T-helper 9 cell (primary cell): ENCODE measurements around the gene PLEKHG7.
"Not testable (repeated sequence)": the region's sequence is repeated elsewhere in the genome, so short reads cannot be mapped to it uniquely, and the experiment has no call there.

Experiments
- DNase-seq: peaks from one replicate; pipeline ENCODE4 v3.0.0-alpha.2; 2020

Gene PLEKHG7

DNA sequence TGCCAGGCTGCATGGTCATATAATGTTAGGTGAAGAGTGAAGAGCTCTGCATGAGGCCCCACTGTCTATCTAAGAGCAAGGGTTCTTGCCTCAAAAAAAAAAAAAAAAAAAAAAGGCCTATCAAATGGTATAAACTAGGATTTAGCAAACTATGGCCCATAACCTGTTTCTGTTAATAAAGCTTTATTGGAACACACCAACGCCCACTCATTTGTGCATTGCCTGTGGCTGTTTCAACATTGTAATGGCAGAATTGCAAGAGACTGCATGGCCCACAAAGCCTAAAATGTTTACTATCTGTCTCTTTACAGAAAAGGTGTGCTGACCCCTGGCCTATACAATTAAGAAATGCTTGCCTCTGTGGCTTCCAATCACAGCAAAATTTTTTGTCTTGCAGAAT, 12.8 kb downstream of the PLEKHG7 start:
- no peak for DNase-seq

DNA sequence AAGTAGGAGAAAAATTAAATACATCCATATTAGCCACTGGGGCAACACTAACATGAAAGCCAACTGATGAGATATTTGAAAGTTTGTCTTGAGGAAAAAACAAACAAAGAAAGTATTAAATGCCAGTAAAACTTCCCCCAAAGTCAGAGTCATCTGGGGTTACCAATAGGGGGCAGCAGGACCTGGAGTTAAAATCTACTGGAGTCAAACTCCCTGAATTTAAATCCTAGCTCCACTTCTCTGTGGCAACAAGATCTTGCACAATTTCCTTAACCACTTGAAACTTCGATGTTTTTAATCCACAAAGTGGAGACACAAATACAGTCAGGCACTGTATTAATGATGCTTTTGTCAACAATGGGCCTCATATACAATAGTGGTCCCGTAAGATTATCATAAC, 14.4 kb downstream of the PLEKHG7 start:
- DNase-seq = no peak

DNA sequence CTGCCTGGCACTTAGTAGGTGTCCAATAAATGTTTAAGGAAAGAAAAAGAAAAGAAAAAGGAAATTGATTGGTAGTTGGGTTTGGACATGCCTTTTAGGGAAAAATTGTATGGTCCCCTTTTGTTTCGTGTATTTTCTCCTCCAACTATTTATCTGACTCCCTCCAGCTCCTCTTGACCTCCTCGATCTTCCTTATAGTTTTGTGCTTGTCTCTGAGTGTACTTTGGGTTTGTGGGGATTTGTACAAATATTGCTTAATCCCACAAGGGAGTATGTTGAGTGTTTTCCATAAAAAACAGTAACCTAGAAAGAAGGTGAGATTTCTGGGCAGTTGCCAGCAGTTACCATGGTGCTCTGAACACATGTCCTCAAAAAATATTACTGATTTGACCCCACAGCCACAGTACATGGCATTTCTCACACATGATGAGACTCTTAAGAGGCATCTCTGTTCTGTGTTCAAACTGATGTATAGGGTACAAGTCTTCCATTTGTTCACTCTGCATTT, 15.7 kb downstream of the PLEKHG7 start:
- DNase-seq = no peak

DNA sequence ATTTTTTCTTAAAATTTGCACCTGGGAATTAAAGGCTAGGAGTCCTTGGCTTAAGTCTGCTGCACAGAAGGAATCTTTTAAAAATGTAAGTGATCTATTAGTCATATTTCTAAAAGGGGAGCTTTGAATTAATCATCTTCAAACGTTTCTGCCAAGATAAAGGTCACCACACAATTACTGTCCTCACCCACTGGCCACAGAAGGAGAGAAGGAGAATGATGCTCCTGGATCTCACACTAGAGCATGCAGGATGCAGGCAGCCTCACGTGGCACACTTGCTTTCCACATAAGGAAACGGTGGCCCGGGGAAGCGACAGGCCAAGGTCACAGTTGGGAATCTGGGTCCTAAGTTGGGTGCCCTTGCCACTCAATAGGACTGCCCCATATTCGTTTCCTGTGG, 16.9 kb downstream of the PLEKHG7 start:
- DNase-seq = no peak

DNA sequence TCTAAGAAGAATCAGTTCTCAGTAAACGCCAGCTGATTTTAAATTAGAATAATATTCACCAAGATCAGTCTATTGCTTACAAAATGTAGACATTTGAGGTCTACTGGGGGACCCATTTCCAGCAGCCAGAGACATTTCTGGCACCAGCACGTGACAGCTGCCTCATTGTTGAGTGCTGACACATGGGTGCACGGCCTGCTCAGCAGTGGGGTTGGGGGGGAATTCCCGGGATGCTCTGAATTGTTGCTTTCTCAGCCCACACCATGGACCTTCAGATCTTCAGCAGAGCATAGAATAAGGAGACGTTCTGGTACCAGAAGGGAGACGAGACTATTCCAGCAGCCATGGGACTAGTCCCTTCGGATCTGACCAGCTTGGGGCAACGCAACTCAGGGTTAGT, 18.3 kb downstream of the PLEKHG7 start:
- DNase-seq = no peak

DNA sequence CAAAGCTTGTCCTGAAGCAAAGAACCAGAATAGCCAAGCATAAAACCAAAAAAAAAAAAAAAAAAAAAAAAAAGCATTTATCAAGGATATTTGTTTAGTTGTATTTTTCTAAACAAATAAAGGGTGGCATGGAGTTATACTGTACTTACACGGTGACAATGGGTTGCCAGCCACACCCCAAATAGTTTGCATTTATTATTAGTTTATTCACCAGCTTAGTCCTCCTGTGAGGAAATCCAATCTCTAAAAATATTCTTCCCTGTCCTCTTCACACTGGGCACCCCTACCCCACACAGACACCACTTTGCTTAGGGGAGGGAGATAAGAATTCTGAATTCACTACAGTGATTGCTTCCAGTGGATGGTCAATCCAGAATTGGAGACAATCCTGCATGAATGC, 18.9 kb downstream of the PLEKHG7 start:
- DNase-seq = no peak

DNA sequence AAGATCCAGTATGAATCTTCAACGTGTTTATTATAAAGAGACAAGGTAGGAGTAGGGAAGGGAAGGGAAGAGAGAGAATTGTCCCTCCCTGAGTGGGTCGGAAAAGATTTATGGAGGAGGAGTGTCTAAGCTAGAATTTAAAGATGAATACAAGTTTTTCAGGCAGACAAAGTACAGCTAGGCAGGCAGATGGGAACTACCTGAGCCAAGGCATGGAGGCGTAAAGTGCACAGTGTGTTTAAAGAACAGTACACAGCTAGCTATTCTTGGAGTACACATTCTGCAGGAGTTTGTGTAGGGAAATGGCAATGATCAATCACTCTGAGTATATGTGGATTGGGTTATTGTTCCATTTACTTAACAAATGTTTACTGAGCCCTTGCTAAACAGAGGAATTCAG, 20.1 kb downstream of the PLEKHG7 start:
- DNase-seq = no peak

DNA sequence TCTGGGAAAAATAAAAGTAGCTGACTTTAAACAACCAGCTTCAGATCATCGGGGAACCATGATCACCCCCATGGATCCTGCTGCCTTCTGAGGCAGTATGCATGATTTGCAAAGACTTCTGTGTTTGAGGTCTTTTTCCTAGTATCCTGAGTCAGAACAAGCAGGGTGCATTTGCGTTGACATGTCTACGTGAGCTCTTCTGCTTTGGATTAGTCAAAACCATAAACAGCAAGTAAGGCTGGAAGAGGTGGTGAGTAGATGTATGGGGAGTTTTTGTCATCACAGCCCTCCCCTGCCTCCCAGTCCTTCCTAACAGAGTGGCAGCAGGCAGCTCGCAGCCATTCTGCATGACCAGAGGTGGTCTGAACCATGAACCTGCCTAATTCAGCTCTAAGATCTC, 24.1 kb downstream of the PLEKHG7 start:
- no peak for DNase-seq

DNA sequence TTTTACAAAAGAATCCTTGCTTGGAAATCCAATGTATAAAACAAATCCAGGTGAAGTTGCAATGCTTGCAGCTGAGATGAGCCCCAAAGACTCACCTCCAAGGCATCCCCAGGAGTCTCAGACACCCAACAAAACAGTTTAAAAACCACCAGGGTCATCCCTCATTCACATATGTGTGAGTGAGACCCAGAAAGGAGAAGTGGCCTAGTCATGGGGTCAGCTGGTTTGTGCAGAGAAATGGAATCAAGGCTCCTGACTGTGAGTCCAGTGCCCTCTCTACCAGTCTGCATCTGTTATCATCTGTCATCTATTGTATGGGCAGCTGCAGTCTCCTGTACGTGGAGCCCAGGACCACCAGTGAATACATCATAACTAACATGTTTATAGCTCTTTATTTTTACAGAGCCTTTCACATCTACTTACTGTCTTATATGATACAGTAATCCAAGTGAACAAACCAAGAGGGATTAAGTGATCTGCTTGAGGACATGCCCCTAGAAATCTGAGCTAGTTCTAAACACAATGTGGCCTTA, 27.1 kb downstream of the PLEKHG7 start:
- no peak for DNase-seq

DNA sequence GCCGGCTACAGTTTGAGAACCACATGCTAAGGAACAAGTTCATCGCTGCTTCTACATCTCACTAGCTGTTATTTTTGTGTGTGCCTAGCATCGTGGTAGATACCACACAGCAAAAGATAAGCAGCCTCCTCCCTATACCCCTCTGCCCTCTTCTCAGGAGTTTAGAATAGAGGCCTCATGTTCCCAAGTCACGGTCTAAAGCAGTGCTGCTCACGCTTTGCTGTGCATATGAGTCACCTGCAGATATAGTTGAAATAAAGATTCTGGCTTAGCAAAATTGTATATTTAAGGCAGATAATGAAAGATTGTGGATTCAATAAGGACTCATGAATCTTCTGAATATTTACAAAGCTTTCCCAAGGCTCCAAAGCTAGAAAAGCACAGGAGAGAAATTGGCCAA, 28.0 kb downstream of the PLEKHG7 start:
- no peak for DNase-seq

DNA sequence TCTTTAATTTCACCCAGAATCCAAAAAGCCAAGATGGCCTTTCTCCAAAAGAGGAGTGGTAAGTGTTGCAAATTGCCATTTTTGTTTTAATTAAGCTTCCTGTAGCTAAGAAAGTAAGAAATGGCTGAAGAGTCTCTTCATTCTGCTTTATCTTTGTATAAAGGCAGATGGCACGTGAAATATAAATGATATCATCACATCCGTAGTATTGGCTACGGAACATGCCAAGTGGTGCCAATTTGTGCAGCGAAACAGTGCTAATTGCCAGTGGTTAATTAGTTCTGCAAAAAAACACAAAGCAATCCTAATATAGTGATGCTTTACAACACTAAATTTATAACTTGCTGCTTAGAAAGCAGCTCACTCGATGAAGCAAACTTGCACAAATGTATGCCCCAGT, 29.4 kb downstream of the PLEKHG7 start:
- no peak for DNase-seq

DNA sequence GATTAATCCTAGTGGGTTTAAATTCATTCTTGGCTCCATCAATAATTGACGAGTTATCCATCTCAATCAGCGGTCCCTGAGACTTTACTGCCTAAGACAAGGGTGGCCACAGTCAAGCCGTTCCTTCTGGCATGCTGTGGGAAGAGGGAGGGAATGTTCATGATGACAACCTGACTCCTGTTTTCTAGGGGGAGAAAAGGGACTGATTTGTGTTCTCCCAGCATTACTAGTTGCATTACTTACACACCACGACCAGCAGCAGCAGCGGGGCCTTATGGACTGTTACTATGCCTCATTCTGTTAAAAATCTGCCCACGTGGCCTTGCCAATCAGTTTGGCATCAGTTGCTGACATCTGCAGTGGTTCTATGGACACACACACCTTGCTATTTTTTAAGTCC, 29.9 kb downstream of the PLEKHG7 start:
- no peak for DNase-seq

DNA sequence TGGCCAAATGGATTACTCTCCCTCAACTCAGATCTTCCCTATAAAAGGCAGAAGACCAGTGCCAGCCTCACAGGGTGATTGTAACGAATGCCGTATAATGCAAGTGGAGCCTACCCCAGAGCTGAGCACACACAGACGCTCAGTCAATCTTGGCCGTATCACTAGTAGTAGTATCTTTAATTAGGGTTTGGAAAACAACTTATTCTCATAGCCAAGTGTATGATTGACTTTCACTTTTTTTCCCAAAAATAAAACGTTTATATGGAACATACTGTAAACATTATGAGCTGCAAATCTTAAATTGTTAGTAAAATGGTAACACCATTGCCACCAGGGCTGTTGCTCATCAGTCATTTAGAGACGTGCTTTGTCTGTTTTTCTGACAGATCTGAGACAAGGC, 30.4 kb downstream of the PLEKHG7 start:
- no peak for DNase-seq

DNA sequence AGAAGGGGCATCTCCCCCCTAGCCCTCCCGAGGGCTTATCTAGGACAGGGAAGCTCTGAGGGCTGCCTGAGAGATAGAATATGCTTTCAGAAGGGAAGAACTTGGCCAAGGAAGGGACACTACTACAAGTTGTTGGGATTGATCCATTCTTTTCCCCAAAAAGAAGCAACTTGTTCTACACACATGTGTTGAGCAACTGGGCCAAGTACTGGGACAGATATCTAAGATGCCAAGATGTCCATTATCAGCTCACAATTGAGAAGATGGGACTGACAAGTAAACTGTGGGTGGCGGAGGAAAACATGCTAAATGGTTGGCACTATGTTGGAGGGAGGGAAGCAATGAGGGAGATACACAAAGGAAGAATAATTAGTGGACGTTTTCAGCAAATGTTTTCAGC, 30.9 kb downstream of the PLEKHG7 start:
- no peak for DNase-seq

DNA sequence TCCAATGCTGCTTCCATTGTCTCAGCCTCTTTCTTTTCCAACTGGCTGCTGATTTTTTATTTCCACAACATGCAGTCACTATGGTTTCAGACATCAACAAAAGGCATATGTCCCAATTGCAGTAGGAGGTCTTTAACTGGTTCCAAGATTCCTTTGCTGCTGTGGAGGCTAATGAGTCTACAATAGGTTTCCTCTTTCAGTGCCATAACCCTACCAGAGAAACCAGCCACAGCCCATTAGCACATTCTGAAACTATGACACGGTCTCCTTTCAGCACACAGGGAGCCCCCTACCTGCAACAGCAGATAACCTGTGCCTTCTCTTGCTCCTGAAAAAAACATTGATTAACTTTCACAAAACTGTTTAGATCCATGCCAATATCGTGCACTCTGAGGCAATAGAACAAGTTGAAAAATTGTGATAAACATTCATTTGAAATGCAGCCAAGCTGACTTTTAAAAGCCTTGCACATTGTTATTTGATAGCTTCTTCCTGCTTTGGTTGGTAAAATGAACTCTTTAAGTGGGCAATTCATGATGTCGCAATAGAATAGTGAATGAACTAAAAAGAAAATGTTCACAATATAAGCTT, 32.4 kb downstream of the PLEKHG7 start:
- no peak for DNase-seq

DNA sequence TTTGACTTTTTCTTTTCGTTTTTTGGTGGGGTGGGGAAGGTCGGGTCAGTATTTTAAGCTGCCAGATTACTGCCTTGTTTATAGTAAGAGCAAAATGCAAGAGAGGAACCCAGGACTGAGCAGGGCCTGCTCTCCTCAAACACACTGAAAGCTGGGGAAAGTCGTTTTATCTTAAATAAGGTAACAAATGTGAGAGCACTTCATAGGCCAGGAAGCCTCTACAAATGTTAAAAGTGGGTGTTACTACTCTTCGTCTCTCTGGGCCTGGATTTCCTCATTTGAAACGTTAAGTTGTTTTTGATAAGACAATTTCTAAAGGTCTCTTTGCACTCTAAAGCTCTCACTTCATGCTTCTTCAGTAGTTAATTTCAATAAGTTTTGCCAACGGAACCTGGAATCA, 33.8 kb downstream of the PLEKHG7 start:
- DNase-seq = no peak

DNA sequence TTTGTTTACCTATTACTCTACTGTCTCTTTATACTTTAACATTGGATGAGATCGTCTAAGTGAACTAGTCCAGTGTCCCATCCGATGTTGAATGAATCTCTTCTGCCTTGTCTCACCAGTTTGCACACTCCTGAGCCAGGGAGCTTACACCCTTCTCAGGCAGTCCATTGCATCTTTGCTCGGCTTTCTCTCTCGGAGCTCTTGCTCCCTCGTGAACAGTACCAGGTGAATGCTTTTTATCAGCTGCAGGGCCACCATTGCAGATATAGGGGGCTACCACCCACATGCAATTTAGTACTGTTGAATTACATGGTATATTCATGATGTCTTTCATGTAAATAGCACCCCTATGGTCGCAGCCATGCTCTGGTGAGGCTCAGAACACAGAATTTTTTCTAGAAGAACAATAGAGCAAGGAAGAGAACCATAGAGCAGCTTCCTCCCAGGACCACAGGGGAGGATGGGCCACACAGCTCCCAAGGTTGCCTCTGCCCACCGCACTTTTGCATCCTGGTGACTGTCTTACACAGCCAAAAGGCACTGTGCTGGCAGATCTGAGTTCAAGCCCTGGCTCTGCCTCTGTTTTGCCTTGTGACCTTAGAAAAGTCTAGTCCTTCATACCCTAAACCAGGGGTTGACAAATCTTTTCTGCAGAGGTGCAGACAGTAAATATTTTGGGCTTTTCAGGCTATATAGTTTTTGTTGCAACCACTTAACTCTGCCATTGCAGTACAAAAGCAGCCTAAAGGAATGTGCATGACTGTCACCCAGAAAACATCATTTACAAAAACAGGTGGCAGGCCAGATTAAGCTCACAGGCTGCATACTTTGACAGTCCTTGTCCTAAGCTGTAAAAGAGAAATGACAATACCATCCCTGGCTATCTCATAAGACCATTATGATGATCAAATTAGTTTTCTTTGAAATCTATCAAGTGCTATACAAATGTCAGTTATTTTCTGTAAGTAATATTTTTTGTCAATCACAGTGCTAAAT, 35.4 kb downstream of the PLEKHG7 start:
- DNase-seq = no peak

DNA sequence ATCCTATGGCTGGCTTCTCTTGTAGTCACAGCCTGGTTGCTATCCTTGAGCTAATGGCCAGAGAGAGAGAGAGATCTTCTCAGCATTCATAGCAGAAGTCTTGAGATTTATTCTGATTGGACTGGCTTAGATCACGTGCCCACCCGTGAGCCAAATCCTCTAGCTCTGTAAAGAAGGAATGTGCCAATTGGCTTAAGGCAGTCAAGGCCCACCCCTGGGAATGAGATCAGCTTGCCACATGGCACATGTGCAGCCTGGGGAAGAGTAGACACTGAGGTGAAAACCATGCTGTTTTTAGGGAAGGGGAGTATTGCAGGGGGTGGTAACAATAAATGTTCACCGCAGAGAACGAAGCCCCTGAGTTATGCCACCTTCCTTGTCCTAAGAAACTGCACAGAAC, 36.3 kb downstream of the PLEKHG7 start:
- DNase-seq = no peak

DNA sequence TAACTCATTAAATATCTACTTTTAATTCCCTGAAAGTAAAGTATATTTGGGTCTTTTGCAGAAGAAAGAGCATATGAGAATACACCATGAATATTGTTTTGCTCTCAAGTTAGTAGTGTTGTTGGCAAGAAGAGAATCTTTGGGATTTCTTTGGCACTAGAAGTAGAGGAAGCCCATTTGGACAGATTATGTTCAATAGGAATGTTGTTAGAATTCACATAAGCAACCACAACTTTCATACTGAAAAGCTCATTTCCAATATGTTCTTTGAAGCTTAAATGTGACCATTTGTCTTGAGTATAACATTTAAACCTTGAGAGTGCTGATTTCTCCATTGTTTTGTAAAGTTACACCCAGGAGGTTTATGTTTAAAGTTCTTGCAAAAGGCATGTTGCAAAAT, 37.6 kb downstream of the PLEKHG7 start:
- no peak for DNase-seq

DNA sequence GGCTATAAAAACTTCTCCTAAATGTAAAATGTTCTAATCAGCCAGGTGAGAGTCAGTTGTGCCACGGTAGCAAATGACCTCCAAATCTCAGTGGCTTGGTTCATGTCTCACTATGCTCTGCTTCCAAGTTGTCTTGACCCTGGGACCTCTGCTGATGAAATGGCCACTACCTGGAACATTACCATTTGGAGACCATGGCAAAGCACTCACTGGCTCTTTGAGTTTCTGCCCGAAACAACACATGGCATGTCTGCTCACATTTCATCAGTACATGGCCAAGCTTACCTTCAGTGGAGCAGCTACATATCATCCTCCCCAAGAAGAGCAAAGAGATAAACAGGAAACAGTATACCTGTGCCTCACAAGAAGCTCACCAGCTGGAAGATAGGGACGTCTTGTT, 40.2 kb downstream of the PLEKHG7 start:
- no peak for DNase-seq

DNA sequence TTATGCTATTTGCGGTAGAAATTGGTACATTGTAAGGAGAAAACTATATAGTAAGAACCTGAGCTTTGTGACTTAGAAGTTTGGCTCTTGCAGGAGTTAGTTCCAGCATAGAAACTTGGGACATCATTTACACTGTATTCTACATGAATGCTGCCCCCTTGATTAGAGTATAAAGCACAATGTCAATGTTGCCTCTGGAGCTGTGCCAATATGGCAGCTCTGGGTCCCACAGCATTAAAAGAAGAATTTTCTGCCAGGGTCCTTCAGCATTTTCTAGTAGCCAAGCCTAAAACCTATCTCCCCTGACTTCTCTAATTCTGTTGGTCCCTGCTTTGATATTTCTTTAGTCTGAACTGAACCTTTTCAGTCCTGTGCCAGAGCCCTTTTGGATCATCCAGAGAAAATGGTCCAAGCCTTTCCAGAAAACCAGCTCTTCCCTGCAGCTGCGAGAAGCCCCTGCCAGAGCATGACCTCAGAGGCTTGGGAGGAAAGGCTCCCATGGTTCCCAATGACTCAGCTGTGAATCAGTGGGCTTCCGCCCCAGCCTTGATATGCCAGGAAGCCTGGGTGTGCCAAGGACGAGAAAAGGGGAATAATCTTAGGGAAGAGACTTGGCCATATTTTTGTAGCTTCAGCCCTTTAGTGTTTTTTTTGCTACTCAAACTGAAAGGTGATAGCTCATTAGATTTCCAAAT, 43.2 kb downstream of the PLEKHG7 start:
- DNase-seq = no peak

DNA sequence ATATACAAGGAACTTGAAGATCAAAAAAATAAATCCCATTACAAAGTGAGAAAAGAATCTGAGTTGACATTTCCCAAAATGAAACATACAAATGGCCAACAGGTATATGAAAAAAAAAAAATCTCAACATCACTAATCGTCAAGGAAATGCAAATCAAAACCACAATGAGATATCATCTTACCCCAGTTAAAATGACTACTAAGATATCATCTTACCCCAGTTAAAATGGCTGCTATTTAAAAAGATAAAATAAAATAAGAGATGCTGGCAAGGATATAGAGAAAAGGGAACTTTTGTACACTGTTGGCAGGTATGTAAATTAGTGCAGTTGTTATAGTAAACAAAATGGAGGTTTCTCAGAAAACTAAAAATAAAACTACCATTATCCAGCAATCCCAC, 44.4 kb downstream of the PLEKHG7 start:
- DNase-seq = no peak

DNA sequence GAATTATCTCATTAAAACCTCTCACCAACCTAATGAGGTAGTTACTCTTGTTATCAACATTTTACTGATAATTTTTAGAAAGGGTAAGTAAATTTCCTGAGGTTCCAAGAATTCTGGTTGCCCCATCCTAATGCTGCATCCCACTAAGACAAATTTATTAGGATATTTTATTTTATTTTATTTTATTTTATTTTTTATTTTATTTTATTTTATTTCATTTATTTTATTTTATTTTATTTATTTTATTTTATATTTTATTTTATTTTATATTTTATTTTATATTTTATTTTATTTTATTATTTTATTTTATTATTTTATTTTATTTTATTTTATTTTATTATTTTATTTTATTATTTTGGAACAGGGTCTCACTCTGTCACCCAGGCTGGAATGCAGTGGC, 46.9 kb downstream of the PLEKHG7 start:
- DNase-seq = not testable (repeated sequence)
